Spinal cord (tissue), 10 donors: ENCODE measurements around the gene ZDHHC1. TPM values are rescaled to one million over a fixed set of nuclear protein-coding genes. Genes with fewer than 3 reads are reported as not detected.

Experiments used
- DNase-seq, 6 donors: peaks; one replicate each; pipeline versions ENCODE4 v3.0.0 to v3.0.0-alpha.2; 2013 to 2015; ENCODE audit warnings: low spot score in 6 of 6, low read depth in 4 of 6
- H3K27ac ChIP-seq: one replicate; pipeline ENCODE4 v1.5.1; 2013; ENCODE audit warnings: low read depth, low read length, control low read depth
- H3K27me3 ChIP-seq: one replicate; pipeline ENCODE4 v1.6.1; 2013; ENCODE audit warnings: low read length; ENCODE audit not compliant: control insufficient read depth, insufficient read depth
- H3K36me3 ChIP-seq: one replicate; pipeline ENCODE4 v1.6.1; 2013; ENCODE audit warnings: low read length; ENCODE audit not compliant: control insufficient read depth, insufficient read depth
- H3K4me1 ChIP-seq: one replicate; pipeline ENCODE4 v1.6.1; 2013; ENCODE audit warnings: low read length; ENCODE audit not compliant: control insufficient read depth, insufficient read depth
- H3K4me3 ChIP-seq: one replicate; pipeline ENCODE4 v1.5.1; 2013; ENCODE audit warnings: low read depth, low read length, control low read depth
- H3K9me3 ChIP-seq: one replicate; pipeline ENCODE4 v1.6.1; 2013; ENCODE audit warnings: low read length; ENCODE audit not compliant: control insufficient read depth, insufficient read depth
- WGBS: methylation state at CpG from one replicate; pipeline ENCODE4 v1.1.5; 2013; ENCODE audit warnings: missing lambda C conversion rate; ENCODE audit not compliant: insufficient coverage; 5-methylcytosine and 5-hydroxymethylcytosine counted together
- polyA plus RNA-seq, 2 donors: library from polyadenylated mRNA; unstranded; fragments of 120-200 nt; gene quantifications; one replicate each; pipeline ENCODE4 v1.2.1, GENCODE V29; 2013; ENCODE audit not compliant: insufficient read length in 2 of 2
- total RNA-seq, 2 donors: library from RNA; depleted of rRNA in 1 of 2; stranded (reverse); fragments of 120-200 nt in 1 of 2; fragments of >200 nt in 1 of 2; gene quantifications; one replicate each; pipeline versions ENCODE4 v1.2.3 to v1.2.4, GENCODE V29; 2013 to 2014
- donor health status: healthy.

The ZDHHC1 gene
- total and polyA plus RNA-seq, 4 donors = 3.5 to 18.7 (median 13.6) TPM

- H3K4me1 ChIP-seq = peaks cover 22% of the 10 kb centered on the region
- H3K27me3 ChIP-seq = peaks cover 33% of the 10 kb centered on the region
Measured at GRCh38 chr16:67426022-67426421, 9.7 kb upstream of the ZDHHC1 start.

GRCh38 chr16:67425580-67425979 lies 9.3 kb upstream of the ZDHHC1 start:
- no peak overlapping the region for H3K4me3 ChIP-seq
- no peaks in the 10 kb centered on the region for H3K9me3 ChIP-seq
- peaks cover 21% of the 10 kb centered on the region for H3K4me1 ChIP-seq
- H3K36me3 ChIP-seq = no peaks in the 10 kb centered on the region
- no peak overlapping the region for H3K27ac ChIP-seq
- DNase-seq = no peak
- peaks cover 33% of the 10 kb centered on the region for H3K27me3 ChIP-seq
- WGBS = 85% methylated on average over 3 of the region's 4 CpGs

More at GRCh38 chr16:67426022-67426421, 9.7 kb upstream of the ZDHHC1 start:
- DNase-seq = no peak
- 93% methylated on average over 3 of the region's 7 CpGs for WGBS
- H3K4me3 ChIP-seq = no peak overlapping the region
- no peaks in the 10 kb centered on the region for H3K36me3 ChIP-seq
- no peak overlapping the region for H3K27ac ChIP-seq
- no peaks in the 10 kb centered on the region for H3K9me3 ChIP-seq

GRCh38 chr16:67425061-67425460 lies 8.8 kb upstream of the ZDHHC1 start:
- peaks cover 16% of the 10 kb centered on the region for H3K4me1 ChIP-seq

GRCh38 chr16:67424261-67424615 lies 8.0 kb upstream of the ZDHHC1 start:
- Histone ChIP-seq H3K27me3 (peaks cover 20% of the 10 kb centered on the region), H3K9me3 (no peaks in the 10 kb centered on the region), H3K27ac (no peak overlapping the region), H3K36me3 (no peaks in the 10 kb centered on the region), H3K4me3 (no peak overlapping the region), H3K4me1 (peaks cover 15% of the 10 kb centered on the region)
- no peak for DNase-seq
- WGBS = 22% methylated on average over 3 of the region's 5 CpGs

More at GRCh38 chr16:67425061-67425460, 8.8 kb upstream of the ZDHHC1 start:
- Histone ChIP-seq H3K36me3 (no peaks in the 10 kb centered on the region), H3K27me3 (peaks cover 28% of the 10 kb centered on the region), H3K4me3 (no peak overlapping the region), H3K9me3 (no peaks in the 10 kb centered on the region), H3K27ac (no peak overlapping the region)
- WGBS = 43% methylated on average over 1 of the region's 6 CpGs
- no peak for DNase-seq

GRCh38 chr16:67423611-67424260 lies 7.5 kb upstream of the ZDHHC1 start:
- Histone ChIP-seq H3K4me1 (peaks cover 15% of the 10 kb centered on the region), H3K4me3 (no peak overlapping the region), H3K36me3 (no peaks in the 10 kb centered on the region), H3K27ac (no peak overlapping the region), H3K27me3 (peaks cover 15% of the 10 kb centered on the region), H3K9me3 (no peaks in the 10 kb centered on the region)
- 29% methylated on average over 3 of the region's 9 CpGs for WGBS
- DNase-seq = peak in 1 of 6 donors; percentile 56

- Histone ChIP-seq H3K4me1 (peaks cover 10% of the 10 kb centered on the region), H3K27me3 (peaks cover 11% of the 10 kb centered on the region), H3K36me3 (no peaks in the 10 kb centered on the region), H3K9me3 (no peaks in the 10 kb centered on the region), H3K27ac (no peak overlapping the region), H3K4me3 (no peak overlapping the region)
- DNase-seq = no peak
- 98% methylated on average over 4 of the region's 5 CpGs for WGBS
Measured at GRCh38 chr16:67423015-67423414, 6.7 kb upstream of the ZDHHC1 start.

- no peak for DNase-seq
- Histone ChIP-seq H3K9me3 (no peaks in the 10 kb centered on the region), H3K36me3 (no peaks in the 10 kb centered on the region), H3K27me3 (peaks cover 6% of the 10 kb centered on the region), H3K27ac (no peak overlapping the region), H3K4me3 (no peak overlapping the region), H3K4me1 (peaks cover 13% of the 10 kb centered on the region)
- 81% methylated on average over 4 of the region's 4 CpGs for WGBS
Measured at GRCh38 chr16:67421030-67421429, 4.8 kb upstream of the ZDHHC1 start.

- peaks cover 3% of the 10 kb centered on the region for H3K27me3 ChIP-seq
- no peaks in the 10 kb centered on the region for H3K36me3 ChIP-seq
- 40% methylated on average over 1 of the region's 3 CpGs for WGBS
- DNase-seq = no peak
- H3K4me3 ChIP-seq = no peak overlapping the region
- peaks cover 24% of the 10 kb centered on the region for H3K4me1 ChIP-seq
- no peak overlapping the region for H3K27ac ChIP-seq
- no peaks in the 10 kb centered on the region for H3K9me3 ChIP-seq
Measured at GRCh38 chr16:67419931-67420330, 3.7 kb upstream of the ZDHHC1 start.

GRCh38 chr16:67419502-67419901 lies 3.2 kb upstream of the ZDHHC1 start:
- WGBS = no CpG with 5 or more reads among the region's 3 CpGs

GRCh38 chr16:67417333-67418061 lies 1.2 kb upstream of the ZDHHC1 start:
- Histone ChIP-seq H3K4me3 (no peak overlapping the region), H3K36me3 (no peaks in the 10 kb centered on the region), H3K27ac (no peak overlapping the region), H3K4me1 (peaks cover 20% of the 10 kb centered on the region), H3K9me3 (no peaks in the 10 kb centered on the region), H3K27me3 (no peaks in the 10 kb centered on the region)
- no CpG with 5 or more reads among the region's 2 CpGs for WGBS
- DNase-seq = no peak

More at GRCh38 chr16:67419502-67419901, 3.2 kb upstream of the ZDHHC1 start:
- H3K4me3 ChIP-seq = no peak overlapping the region
- H3K27ac ChIP-seq = no peak overlapping the region
- DNase-seq = no peak
- no peaks in the 10 kb centered on the region for H3K36me3 ChIP-seq
- H3K4me1 ChIP-seq = peaks cover 23% of the 10 kb centered on the region
- H3K27me3 ChIP-seq = no peaks in the 10 kb centered on the region
- H3K9me3 ChIP-seq = no peaks in the 10 kb centered on the region
